Iris pigment epithelial cell (primary cell): Measurements from ENCODE around the gene CRABP2.
A peak's percentile ranks its signal among the peaks of the same experiment; 100 is the strongest.

Source experiments
- DNase-seq: peaks from one replicate; pipeline ENCODE4 v3.0.0-alpha.2; 2011; ENCODE audit warnings: low read depth

Gene CRABP2

DNA sequence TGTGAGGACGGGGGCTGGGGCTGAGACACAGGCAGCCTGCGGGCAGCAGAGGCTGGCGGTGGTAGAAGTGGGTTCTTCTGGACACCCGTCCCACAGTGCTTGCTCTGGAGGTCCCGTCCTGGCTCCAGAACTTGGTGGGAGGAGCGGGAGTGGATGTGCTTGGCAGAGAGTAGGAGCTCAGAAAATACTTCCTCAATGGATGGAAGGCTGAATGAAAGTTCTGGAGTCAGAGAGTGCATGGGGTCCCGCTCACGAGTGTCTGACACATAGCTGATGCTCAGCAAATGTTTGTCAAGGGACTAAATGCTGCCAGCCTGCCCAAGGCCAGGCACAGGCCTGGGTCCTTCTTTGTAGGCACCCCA, 14.7 kb downstream of the CRABP2 start:
- DNase-seq: no peak

DNA sequence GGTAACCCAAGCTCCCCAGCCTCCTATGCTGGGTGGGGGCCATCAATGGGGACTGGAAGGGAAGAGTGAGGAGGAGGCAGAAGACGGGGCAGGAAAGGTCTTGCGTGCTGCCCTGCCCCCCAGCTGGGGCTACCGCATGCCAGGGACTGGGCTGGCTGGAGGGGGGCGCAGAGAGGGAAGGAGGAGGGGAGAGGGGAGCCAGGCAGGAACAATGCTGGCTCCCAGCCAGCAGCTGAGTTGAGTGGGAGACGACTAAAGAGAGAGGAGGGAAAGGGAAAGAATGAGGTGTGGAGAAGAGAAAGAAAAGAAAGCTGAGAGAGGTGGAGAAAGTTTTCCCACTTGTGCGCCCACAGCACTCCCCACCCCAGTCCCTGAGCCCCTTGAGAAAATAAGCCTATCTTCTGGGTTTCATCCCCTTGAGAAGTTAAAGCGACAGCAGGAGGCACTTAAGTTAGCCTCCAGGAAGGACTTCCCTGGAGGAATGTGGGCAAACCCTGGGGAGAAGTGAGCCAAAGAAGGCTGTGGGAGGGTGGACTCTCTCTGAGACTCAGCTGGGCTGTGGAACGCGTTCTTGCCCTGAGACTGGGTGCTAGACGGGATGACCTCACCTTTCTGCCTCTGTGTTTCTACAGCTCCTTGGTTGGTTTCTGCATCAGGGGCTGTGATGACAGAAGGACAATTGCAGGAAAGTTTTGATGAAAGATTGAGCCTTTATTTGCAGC, 15.3 kb downstream of the CRABP2 start:
- no peak for DNase-seq

DNA sequence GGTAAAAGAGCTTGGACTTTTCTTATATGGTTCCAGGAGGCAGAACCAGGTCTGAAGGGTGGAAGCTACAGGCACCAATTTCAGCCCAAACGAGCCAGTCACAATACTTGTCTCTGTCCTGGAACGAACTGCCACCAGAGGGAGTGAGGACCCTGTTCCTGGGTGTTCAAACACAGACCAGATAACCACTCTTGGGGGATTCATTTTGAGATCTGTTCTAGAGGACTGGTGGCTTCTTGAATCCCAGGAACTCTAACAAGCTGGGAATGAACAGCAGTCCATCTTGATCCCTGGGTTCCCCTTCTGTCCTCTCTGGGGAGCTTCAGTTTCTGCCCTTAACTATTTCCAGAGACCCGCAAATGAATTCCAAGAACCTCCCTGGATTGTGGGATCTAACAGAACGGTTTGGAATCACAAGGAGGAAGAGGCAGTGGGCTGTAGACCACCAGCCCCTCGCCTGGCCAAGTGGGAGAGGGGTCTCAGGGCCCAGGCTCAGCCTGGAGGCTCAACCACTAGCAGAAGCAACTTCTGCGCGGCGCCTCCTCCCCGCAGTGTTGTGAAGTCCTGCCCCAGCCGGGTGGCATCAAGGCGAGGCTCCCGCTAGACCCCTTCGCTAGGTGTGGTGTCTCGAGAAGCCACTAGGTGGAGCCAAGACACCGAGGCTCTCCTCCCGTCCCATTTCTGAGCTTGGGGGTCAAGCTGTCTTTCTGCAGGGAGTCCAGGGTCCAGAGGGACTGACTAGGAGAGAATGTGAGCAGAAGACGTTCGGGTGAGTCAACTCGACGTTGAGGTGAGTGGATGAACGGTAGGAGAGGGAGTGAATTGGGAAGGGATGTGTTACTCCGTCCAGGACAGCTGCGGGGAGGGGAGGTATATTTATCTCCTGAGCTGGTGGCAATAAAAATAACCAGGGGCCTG, 16.1 kb downstream of the CRABP2 start:
- DNase-seq: peak; percentile 66

DNA sequence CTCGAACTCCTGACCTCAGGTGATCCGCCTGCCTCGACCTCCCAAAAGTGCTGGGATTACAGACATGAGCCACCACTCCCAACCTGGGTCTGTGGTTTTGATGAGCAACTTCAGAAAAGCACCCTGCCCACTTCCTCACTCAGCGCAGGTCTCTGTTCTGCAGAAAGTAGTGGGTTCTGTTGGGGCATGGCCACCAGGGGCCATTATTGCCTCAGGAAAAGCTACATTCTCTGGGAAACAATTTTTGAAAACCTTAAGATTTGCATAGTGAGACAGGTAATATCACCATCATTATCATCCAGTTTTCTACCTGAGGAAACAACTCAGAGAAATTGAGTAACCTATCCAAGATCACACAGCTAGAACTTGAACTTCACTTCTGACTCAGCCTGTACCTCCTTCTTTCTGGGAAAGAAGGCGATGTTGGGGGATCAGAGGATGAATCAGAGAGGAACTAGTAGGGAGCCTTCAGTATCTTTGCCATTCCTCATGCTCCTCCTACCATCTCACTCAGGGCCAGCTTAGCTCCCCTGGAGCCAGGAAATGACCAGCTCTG, 21.1 kb downstream of the CRABP2 start:
- DNase-seq: peak; percentile 75

DNA sequence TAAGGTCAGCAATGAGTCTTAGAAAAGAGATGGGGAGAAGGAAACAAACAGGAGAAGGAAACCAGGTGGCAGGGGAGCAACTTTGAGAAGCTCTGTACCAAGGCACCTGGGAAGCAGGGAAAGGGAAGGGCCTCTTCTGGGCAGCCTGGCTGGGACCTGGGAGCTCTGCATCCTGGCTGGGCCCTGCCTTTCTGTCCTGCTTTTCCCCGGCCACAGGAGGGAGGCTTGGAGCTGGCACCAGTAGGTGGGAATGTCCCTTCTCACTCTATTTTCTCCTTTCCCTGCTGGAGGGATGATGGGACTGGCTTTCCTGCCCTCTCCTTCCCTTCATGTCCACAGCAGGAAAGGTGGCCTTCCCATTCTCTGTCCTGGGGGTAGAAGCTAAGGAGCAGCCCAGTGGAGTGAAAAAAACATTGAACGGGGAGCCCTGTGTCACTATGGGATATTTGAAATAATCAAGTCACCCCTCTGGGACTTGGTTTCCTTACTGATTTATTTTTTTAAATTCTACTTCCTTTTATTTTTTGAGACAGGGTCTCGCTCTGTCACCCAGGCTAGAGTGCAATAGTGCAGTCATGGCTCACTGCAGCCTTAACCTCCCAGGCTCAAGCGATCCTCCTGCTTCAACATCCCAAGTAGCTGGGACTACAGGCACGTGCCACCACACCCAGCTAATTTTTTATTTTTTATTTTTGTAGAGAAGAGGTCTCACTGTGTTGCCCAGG, 23.1 kb downstream of the CRABP2 start:
- no peak for DNase-seq

DNA sequence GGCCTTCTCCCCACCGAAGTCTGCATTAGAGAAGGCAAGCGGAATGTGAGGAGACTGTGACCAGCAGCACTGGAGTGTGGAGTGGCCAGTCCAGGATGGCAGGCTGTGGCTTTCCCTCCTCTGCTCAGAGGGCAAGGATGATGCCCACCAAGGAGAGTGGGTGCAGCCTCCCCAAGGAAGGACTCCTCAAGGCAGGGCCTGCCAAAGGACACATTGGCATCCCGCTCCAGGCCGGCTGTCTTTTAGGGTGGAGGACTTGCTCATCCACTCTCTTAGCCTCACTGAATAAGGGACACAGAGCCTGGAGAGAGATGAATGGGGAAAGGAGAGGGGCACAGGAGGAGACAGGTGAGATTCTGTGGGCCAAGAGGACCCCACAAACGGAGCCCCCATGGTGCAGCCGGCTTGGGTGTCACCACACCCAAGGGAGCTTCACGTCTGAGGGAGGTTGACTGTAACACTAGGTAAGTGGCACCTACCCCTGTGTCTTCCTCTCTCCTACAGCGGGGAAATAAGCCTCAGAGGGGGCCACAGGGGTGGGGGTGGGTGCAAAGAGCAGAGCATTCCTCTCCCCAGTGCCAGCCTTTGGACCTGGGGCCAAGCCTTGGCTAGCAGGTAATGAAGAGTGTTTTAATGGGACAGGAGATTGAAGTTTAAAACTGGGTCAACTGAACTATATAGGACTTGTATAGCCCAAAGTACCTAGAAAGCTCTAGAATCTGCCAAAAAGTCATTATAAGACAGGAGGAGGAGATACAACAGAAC, 24.0 kb downstream of the CRABP2 start:
- DNase-seq: no peak

DNA sequence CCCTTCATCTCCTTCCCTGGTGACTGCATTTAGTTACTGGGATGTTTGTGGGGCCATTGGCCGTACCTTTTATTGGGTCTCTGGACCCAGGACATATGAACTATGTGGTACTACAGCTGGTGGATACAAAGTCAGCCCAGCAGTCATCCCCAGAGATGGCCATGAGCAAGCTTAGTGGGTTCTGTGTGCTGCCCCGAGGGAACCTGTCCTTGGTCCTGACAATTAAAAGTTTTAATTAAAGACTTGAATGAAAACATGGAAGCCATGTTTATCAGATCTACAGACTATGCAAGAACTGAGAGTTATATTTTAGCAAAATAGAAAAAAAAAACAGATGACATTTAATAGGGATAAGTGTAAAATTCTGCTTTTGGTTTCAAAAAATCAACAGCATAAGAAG, 25.3 kb downstream of the CRABP2 start:
- DNase-seq: no peak

DNA sequence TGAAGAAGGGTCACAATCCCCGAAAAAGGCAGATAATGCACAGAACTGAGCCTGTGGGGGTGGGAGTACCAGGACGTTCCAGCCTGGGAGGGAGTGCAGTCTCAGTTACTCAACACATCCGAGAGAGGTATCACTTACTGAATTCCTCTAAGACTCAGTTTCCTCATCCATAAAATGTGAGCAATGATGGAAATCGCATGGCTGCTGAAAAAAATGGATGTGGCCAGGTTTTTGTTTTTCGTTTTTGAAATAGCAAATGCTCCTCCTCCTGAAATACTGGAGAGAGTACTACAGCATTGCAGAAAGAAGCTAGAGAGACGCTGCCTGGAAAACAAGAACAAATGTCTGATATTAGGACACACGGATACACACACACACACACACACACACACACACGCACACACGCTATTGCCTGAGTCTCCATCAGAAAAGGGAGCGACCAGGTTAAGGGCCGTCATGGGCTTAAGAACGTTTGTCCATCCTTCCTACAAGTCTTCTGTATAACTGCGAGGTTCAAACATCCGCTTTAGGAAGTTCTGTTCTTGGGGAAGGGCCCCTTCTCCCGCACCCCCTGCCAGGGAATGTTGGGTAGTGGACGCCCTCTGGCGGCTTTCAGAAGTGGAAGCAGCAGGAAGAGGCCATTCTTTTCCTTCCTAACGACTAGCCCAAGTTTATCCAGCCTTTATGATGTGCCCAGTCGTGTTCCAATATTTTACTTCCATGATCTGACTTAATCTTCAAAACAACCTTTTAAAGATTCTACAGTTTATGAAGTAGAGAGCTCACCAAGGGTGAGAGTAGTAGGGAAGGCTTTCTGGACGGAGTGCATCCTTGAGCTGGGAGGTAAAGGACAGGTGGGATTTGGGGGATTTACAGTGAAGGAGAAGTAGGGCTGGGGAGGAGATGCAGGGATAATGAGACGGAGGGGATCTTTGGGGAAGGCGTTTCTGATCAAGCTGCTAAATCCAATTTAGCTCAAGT, 27.5 kb downstream of the CRABP2 start:
- DNase-seq: peak; percentile 80

DNA sequence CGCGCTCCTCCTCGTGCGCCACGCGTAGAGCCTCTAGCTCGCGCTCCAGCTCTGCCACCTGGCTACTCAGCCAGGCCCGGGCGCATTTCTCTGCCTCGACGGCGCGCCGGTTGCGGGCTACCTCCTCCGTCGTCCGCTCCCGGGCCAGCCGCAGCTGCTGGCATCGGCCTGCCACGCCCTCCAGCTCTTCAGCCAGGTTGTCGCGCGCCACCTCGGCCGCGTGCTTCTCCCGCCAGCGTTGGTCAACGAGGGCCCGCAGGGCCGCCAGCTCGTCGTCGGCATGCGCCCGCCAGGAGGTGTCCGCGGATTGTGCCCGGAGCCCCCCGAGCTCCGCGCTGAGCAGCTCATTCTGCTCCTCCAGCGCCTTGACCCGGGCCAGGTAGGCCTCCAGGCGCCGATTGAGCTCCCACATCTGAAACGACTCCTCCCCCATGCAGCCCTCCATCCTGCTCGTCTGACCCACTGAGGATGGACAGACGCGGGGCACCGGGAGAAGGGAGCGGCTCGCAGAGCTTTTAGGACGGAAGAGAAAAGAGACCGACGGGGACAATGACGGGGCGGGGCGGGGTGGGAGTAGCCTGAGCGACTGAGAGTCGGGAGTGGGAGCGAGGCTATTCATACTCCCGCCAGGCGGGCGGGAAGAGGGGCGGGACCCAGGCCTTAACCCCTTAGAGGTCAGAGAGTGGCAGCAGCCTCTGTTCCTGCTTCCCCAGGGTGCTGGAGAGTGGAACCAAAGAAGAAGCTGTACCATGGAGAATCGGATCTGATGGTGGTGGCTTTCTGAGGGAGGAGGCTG, 28.4 kb downstream of the CRABP2 start, which contains the start of gene NES:
TSS of gene NES (minus strand) at position 588 of the 796 bp plus-strand sequence. CDS start at position 445, 143 bp downstream.
- DNase-seq: peak; percentile 64

DNA sequence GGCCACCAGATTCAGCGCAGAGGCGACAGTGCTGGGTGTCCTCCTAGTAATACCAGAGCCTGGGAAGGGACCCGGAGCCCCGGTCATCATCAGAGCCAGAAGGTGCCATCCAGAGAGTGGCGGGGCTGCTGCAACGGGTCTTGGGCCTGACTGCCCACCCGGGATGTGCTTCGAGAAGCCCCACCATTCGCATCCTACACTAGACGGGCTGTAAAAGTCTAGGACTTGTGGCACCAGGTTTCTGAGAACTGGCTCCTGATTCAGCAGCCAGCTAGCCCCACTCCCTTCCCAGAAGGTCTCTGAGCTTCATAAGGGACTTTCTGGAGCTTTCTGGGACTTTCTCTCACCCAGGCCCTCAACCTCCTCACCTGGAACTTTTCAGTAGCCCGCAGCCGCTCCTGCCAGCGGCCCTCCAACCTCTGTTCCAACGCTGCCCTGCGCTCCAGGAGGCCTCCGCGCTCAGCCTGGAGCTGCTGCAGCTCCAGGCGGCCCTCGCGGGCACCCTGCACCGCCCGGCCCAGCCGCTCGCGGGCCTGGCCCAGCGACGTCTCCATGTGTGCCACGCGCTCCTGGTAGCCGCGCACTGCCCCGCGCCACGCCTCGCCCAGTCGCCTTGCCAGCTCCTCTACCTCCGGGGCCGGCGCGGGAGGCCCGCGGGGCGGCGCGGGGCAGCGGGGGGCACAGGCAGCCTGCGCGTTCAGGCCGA, 29.1 kb downstream of the CRABP2 start:
- peak; percentile 45 for DNase-seq

DNA sequence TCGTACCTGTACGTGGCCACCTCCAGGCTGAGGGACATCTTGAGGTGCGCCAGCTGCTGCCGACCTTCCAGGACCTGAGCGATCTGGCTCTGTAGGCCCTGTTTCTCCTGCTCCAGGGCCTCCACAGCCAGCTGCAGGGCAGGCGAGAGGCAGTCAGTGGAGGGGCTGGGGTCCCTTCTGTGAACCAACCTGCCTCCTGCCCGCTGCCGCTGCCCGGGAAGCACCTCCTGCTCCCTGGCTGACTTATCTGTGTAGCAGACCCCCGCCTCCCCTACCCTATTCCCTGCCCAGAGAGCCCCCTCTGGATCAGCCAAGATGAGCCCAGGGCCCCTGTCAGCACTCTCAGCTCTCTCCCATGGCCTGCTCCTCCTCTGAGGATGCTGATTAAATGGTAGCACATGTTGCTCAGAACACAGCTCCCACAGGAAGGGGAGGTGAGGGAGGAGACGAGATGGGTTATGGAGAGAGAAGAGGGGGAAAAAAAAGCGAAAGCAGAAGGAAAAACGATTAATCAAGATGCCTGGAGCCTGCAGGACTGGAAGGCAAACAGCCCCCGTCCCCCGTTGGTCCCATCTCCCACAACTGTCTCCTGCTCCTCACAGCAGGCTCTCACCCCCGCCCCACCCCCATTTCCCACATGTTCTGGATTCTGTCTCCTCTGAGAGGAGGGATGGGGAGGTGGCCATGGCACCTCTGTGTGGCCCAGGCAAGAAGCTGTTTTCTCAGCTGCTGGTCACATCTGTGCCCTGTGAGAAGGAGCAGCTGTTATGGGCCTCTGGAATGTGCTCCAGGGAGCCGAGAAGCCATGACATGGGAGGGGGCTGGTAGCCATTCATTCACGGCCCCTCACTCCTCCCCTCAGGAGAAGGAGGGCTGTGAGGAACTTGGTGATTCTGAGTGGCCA, 29.9 kb downstream of the CRABP2 start:
- no peak for DNase-seq

DNA sequence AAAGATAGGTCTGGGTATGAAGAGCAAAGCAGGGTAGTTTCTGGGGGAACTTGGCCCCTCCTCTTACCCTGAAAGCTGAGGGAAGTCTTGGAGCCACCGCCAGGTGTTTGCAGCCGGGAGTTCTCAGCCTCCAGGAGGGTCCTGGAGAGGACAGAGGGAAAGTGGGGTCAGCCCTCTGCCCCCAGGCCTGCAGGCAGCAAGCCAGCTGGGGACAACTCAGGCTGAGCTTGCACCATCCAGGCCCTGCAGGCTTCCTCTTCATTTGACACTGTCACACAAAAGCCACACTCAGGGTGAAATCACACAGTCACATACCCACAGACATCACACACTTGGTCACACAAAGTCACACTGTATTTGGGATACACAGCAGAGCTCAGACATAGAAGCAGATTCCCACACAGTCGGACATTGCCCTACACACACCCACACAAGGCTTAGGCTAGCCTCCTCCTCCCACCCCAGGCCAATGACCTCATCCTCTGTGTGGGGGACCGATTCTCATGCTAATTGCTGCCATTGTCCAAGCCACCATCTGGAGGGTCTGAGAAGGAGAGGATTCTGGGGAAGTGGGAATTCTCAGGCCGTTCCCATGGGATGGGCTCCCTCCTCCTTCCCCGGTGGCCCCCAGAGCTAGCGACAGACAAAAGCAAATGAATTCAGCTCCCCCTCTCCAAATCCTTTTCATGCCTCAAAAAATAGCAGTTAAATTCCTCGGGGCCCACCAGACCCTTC, 31.8 kb downstream of the CRABP2 start:
- peak; percentile 40 for DNase-seq

DNA sequence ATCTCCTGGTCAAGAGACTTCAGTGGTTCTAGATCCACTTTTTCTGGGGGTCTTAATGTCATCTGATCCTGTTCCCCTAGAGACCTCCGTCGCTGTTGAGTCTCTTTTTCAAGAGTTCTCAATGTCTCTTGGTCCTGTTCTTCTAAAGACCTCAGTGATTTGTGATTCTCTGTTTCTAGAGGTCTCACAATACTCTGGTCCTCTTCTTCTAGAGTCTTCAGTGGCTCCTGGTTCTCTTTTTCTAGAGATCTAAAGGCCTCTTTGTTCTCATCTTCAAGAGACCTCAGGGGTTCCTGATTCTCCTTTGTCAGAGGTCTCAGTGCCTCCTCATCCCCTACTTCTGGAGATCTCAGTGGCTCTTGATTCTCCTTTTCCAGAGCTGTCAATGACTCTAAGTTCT, 33.6 kb downstream of the CRABP2 start:
- DNase-seq: no peak

DNA sequence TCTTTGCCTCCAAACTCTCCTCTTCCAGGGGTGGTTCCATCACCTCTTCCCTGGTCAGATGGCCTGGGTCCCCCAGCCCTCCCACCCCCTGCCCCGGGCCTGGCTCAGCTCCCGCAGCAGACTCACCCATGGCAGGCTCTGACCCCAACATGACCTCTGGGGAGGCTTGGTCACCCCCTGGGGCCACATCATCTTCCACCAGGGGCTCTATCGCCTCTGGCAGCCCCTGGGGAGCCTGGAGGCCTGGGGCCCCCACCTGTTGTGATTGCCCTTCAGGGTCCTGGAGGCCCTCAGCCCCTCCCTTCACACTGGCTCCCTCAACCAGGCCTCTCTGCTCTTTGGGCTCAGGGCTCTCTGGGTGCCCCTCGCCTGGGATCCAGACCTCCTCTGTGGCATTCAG, 34.6 kb downstream of the CRABP2 start:
- no peak for DNase-seq

DNA sequence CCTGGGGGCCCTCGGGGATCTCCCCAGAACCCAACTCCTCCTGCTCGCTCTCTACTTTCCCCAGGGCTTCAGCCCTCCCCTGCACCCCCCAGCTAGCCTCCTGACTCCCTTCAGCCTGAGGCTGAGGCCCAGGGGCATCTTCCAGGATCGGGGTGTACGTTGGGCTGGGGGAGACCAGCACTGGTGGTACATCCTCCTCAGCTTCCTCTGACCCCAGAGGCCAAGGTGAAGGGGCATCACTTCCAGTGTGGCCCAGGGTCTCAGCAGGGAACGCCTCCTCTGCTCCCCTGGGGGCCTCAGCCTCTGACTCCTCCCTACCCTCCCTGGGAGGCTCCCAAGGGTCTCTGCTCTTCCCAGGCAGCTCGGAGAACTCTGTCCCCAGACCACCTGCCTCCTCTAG, 35.0 kb downstream of the CRABP2 start:
- no peak for DNase-seq

DNA sequence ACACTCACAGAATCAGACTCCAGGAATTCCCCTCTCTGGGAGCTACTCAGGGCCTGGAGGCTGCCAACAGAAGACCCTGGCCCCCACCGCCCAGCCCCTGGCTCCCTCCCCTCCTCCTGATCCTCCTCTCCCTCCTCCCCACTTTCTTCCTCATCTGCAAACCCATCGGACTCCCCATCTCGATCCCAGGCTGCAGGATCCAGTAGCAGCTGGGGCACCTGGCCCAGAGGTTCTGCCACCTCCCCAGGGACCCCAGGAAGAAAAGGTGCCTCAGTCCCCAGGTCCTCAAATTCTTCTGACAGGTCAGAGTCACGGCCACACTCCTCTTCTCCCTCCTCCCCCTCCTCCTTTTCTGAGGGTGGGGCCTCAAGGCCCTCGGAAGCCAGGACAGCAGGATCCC, 35.6 kb downstream of the CRABP2 start:
- DNase-seq: no peak
